HEK293 (cell line): ENCODE results near the gene AKT1.

Source experiments
- REPIN1 ChIP-seq: fragments of 450-650 bp; formaldehyde crosslinking; IDR thresholded peaks from 2 replicates; pipeline ENCODE4 v1.5.1; 2017; ENCODE audit warnings: missing biosample characterization, missing genetic modification characterization, low read depth
- ZNF174 ChIP-seq: fragments of 450-650 bp; formaldehyde crosslinking; IDR thresholded peaks from 2 replicates; pipeline ENCODE4 v1.5.0; 2017; ENCODE audit warnings: missing biosample characterization, mild to moderate bottlenecking, missing genetic modification characterization
- ZNF24 ChIP-seq: fragments of 450-650 bp; formaldehyde crosslinking; IDR thresholded peaks from 2 replicates; pipeline ENCODE4 v1.5.1; 2016; ENCODE audit warnings: missing biosample characterization, missing genetic modification characterization

GRCh38 chr14:104724407-104724980 lies 71.1 kb downstream of the AKT1 start:
- TF ChIP-seq ZNF24 (tag by site-specific recombination) (no peak), REPIN1 (no peak), ZNF174 (no peak)
